HCT116 (cell line): Measurements from ENCODE around the gene FERMT1. TPM values are rescaled to one million over a fixed set of nuclear protein-coding genes. Genes with fewer than 3 reads are reported as not detected.

Experiments
- ATAC-seq: fragments of 200-7000 bp; cut with Tn5 transposase; 2 replicates; pipeline ENCODE4 v1.9.1; 2020; ENCODE audit warnings: mild to moderate bottlenecking, moderate library complexity
- BruUV-seq: library from RNA; stranded (reverse); fragments of 400-500 nt; replicated peaks from 2 replicates; lab custom pipeline; 2021; lab: Mats Ljungman, UMichigan
- CTCF ChIA-PET: fragments of 300-600 bp; sonication (Branson Sonifier 250); formaldehyde crosslinking; loops from one replicate; lab custom pipeline; 2021; ENCODE audit warnings: antibody characterized with exemption; lab: Charles Lee
- POLR2A ChIA-PET: fragments of 300-600, 350-600 bp; sonication (Branson Sonifier 250); formaldehyde crosslinking; loops from one replicate; lab custom pipeline; 2021; ENCODE audit warnings: antibody characterized with exemption; lab: Charles Lee
- RAD21 ChIA-PET, 2 experiments: fragments of 300-600 bp; sonication (Branson Sonifier 250); formaldehyde crosslinking; loops; one replicate each; lab custom pipeline; 2023; ENCODE audit warnings: low total read pairs in 2 of 2; ENCODE audit not compliant: uncharacterized antibody in 2 of 2, unreplicated experiment in 2 of 2, low non-redundant PET in 1 of 2; lab: Charles Lee
- DNase-seq: peaks from one replicate; pipeline ENCODE4 v3.0.0-alpha.2; 2010; ENCODE audit warnings: low read depth, low spot score
- H2AFZ ChIP-seq: fragments of 200-600 bp; shearing (Covaris generic), sonication (generic); 2 replicates; pipeline ENCODE4 v1.6.1; 2017; ENCODE audit warnings: low read depth, mixed run types, mixed read lengths, antibody characterized with exemption, low read length; ENCODE audit not compliant: poor library complexity, severe bottlenecking
- H3K27ac ChIP-seq: 2 replicates; pipeline ENCODE4 v1.5.1; 2012; ENCODE audit warnings: low read depth, low read length
- H3K27me3 ChIP-seq: fragments of 200-600 bp; sonication (generic); 2 replicates; pipeline ENCODE4 v1.6.1; 2016; ENCODE audit warnings: mixed run types, low read length, mixed read lengths; ENCODE audit not compliant: insufficient read depth
- H3K36me3 ChIP-seq, 2 experiments: fragments of 200-500 bp in 1 of 2; fragments of 200-600 bp in 1 of 2; sonication (Bioruptor generic) in 1 of 2; sonication (generic) in 1 of 2; 2 replicates each; pipeline versions ENCODE4 v1.5.1 to v1.6.1; 2014 to 2016; ENCODE audit warnings: low read length in 2 of 2, inconsistent platforms in 1 of 2, mixed read lengths in 1 of 2, mixed run types in 1 of 2; ENCODE audit not compliant: insufficient read depth in 2 of 2, control insufficient read depth in 1 of 2
- H3K4me1 ChIP-seq, 2 experiments: fragments of 200-600 bp in 1 of 2; sonication (generic) in 1 of 2; 2 replicates each; pipeline versions ENCODE4 v1.5.1 to v1.6.1; 2012 to 2017; ENCODE audit warnings: low read length in 2 of 2, inconsistent platforms in 1 of 2, mild to moderate bottlenecking in 1 of 2, mixed read lengths in 1 of 2, mixed run types in 1 of 2, moderate library complexity in 1 of 2; ENCODE audit not compliant: insufficient read depth in 2 of 2, control insufficient read depth in 1 of 2
- H3K4me2 ChIP-seq: fragments of 200-600 bp; sonication (generic); 2 replicates; pipeline ENCODE4 v1.6.1; 2017; ENCODE audit warnings: mixed run types, low read length, mixed read lengths
- H3K4me3 ChIP-seq, 2 experiments: fragments of 200-600 bp in 1 of 2; sonication (generic) in 1 of 2; replicated peaks in 1 of 2; 2 replicates each; pipeline ENCODE4 v1.5.1; 2011 to 2016; ENCODE audit warnings: low read length in 2 of 2, control low read depth in 1 of 2, low read depth in 1 of 2, mild to moderate bottlenecking in 1 of 2, mixed read lengths in 1 of 2, mixed run types in 1 of 2
- H3K79me2 ChIP-seq: fragments of 200-600 bp; sonication (generic); 2 replicates; pipeline ENCODE4 v1.6.1; 2017; ENCODE audit warnings: mild to moderate bottlenecking, mixed run types, low read length, moderate library complexity, mixed read lengths; ENCODE audit not compliant: insufficient read depth
- H3K9ac ChIP-seq: fragments of 200-600 bp; sonication (generic); 2 replicates; pipeline ENCODE4 v1.6.1; 2016; ENCODE audit warnings: low read length, mixed read lengths
- H3K9me2 ChIP-seq: fragments of 200-600 bp; sonication (generic), shearing (Covaris generic); 2 replicates; pipeline ENCODE4 v1.6.1; 2017; ENCODE audit warnings: mixed run types, mild to moderate bottlenecking, moderate library complexity; ENCODE audit not compliant: insufficient read depth
- H3K9me3 ChIP-seq, 2 experiments: fragments of 200-500 bp in 1 of 2; fragments of 200-600 bp in 1 of 2; sonication (Bioruptor generic) in 1 of 2; sonication (generic) in 1 of 2; 2 replicates each; pipeline ENCODE4 v1.6.1; 2014 to 2017; ENCODE audit warnings: low read length in 2 of 2, mixed read lengths in 2 of 2, inconsistent platforms in 1 of 2, low read depth in 1 of 2, mild to moderate bottlenecking in 1 of 2, mixed run types in 1 of 2, moderate library complexity in 1 of 2; ENCODE audit not compliant: control insufficient read depth in 1 of 2, insufficient read depth in 1 of 2
- H4K20me1 ChIP-seq: fragments of 200-600 bp; sonication (generic), shearing (Covaris generic); 2 replicates; pipeline ENCODE4 v1.6.1; 2017; ENCODE audit warnings: mixed run types, mild to moderate bottlenecking, moderate library complexity; ENCODE audit not compliant: insufficient read depth
- ELF1 ChIP-seq: IDR thresholded peaks from 2 replicates; pipeline ENCODE4 v1.6.1; 2012; ENCODE audit warnings: low read depth, borderline replicate concordance
- EZH2phosphoT487 ChIP-seq: fragments of 200-600 bp; IDR thresholded peaks from 2 replicates; pipeline ENCODE4 v1.6.1; 2018; ENCODE audit warnings: antibody characterized with exemption, borderline replicate concordance
- FOSL1 ChIP-seq: IDR thresholded peaks from 2 replicates; pipeline ENCODE4 v1.6.1; 2012; ENCODE audit warnings: low read depth
- JUND ChIP-seq: IDR thresholded peaks from 2 replicates; pipeline ENCODE4 v1.6.1; 2012
- POLR2AphosphoS5 ChIP-seq: IDR thresholded peaks from 2 replicates; pipeline ENCODE4 v1.6.1; 2011; ENCODE audit warnings: mild to moderate bottlenecking, low read depth, low read length, moderate library complexity
- SIN3A ChIP-seq: IDR thresholded peaks from 2 replicates; pipeline ENCODE4 v1.6.1; 2012; ENCODE audit warnings: low read depth
- SRF ChIP-seq: IDR thresholded peaks from 2 replicates; pipeline ENCODE4 v1.6.1; 2012; ENCODE audit warnings: low read depth
- YY1 ChIP-seq: IDR thresholded peaks from 2 replicates; pipeline ENCODE4 v1.6.1; 2011; ENCODE audit warnings: low read length, low read depth, moderate library complexity, mild to moderate bottlenecking; ENCODE audit not compliant: insufficient replicate concordance; ENCODE audit errors: extremely low read depth
- ZFX ChIP-seq: fragments of 450-650 bp; IDR thresholded peaks from 2 replicates; pipeline ENCODE4 v1.6.1; 2017
- intact Hi-C: fragments of 100-400 bp; cut with micrococcal nuclease; formaldehyde crosslinking; loops from 2 replicates; pipeline ENCODE4 v1.10.0; 2022
- total RNA-seq: library from RNA; stranded (reverse); gene quantifications from one replicate; pipeline ENCODE4 v1.2.1, GENCODE V29; 2021; ENCODE audit not compliant: unreplicated experiment
- TF ChIP-seq, protein P1 (sequence below): IDR thresholded peaks from 2 replicates; pipeline ENCODE4 v1.6.1; 2012
- TF ChIP-seq, protein P2 (sequence below): IDR thresholded peaks from 2 replicates; pipeline ENCODE4 v1.6.1; 2012
- TF ChIP-seq, protein P3 (sequence below): IDR thresholded peaks from 2 replicates; pipeline ENCODE4 v1.6.1; 2011; ENCODE audit warnings: mild to moderate bottlenecking, low read length, moderate library complexity; ENCODE audit not compliant: insufficient replicate concordance; ENCODE audit errors: extremely low read depth

Gene FERMT1
- total RNA-seq, 1 experiment from 2014 or later, result 34.9 TPM

DNA sequence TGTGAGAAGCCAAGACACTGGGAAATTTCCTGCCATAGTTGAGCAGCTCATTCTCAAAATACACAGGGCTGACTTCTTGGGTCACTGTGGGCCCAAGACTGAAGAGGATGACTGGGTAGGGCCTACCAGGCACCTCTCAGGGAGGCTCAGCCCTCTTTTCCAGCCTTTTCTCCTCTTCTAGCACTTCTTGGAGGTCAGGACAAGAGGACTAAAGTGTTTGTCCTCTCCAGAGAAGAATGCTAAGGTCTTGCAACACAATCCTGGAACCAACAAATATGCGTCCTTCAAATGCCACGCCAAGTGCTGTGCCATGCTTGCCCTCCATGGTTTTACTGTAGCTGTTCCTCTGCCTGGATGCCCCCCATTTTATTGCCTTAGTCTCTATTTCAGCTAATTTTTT lies 65.7 kb downstream of the FERMT1 start:
- TF ChIP-seq EZH2phosphoT487 (no peak), JUND (no peak), ELF1 (no peak), YY1 (no peak), POLR2AphosphoS5 (no peak), SRF (no peak), SIN3A (no peak), FOSL1 (no peak), ZFX (no peak)
- TF ChIP-seq, protein P1, sequence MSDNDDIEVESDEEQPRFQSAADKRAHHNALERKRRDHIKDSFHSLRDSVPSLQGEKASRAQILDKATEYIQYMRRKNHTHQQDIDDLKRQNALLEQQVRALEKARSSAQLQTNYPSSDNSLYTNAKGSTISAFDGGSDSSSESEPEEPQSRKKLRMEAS, result no peak
- TF ChIP-seq, protein P2, sequence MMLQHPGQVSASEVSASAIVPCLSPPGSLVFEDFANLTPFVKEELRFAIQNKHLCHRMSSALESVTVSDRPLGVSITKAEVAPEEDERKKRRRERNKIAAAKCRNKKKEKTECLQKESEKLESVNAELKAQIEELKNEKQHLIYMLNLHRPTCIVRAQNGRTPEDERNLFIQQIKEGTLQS, result no peak
- TF ChIP-seq, protein P3, sequence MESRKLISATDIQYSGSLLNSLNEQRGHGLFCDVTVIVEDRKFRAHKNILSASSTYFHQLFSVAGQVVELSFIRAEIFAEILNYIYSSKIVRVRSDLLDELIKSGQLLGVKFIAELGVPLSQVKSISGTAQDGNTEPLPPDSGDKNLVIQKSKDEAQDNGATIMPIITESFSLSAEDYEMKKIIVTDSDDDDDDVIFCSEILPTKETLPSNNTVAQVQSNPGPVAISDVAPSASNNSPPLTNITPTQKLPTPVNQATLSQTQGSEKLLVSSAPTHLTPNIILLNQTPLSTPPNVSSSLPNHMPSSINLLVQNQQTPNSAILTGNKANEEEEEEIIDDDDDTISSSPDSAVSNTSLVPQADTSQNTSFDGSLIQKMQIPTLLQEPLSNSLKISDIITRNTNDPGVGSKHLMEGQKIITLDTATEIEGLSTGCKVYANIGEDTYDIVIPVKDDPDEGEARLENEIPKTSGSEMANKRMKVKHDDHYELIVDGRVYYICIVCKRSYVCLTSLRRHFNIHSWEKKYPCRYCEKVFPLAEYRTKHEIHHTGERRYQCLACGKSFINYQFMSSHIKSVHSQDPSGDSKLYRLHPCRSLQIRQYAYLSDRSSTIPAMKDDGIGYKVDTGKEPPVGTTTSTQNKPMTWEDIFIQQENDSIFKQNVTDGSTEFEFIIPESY, result no peak
- BruUV-seq, result no TSS peak
- ChIA-PET RAD21 (no interaction called here), CTCF (no interaction called here), POLR2A (no interaction called here)
- H3K9me2 ChIP-seq, result no peaks in the 10 kb centered on the region
- H3K36me3 ChIP-seq, result no peaks in the 10 kb centered on the region
- no peak overlapping the region for H3K4me3 ChIP-seq
- H4K20me1 ChIP-seq, result no peaks in the 10 kb centered on the region
- peaks cover 14 to 24% of the 10 kb centered on the region in 2 experiments for H3K4me1 ChIP-seq
- intact Hi-C loops, result no loop called here
- no peak overlapping the region for H3K9ac ChIP-seq
- ATAC-seq (no peak), DNase-seq (no peak)
- no peak overlapping the region for H3K4me2 ChIP-seq
- H2AFZ ChIP-seq, result no peak overlapping the region
- no peaks in the 10 kb centered on the region for H3K27me3 ChIP-seq
- H3K79me2 ChIP-seq, result no peaks in the 10 kb centered on the region
- no peak overlapping the region for H3K27ac ChIP-seq
- H3K9me3 ChIP-seq, result no peaks in the 10 kb centered on the region
